ENCODE measurements around the gene MYO9A. TPM values are rescaled to one million over a fixed set of nuclear protein-coding genes. Genes with fewer than 3 reads are reported as not detected.

The MYO9A gene
- total RNA-seq, 2 donors from 2014 or later: 34.9 to 36.4 TPM

DNA sequence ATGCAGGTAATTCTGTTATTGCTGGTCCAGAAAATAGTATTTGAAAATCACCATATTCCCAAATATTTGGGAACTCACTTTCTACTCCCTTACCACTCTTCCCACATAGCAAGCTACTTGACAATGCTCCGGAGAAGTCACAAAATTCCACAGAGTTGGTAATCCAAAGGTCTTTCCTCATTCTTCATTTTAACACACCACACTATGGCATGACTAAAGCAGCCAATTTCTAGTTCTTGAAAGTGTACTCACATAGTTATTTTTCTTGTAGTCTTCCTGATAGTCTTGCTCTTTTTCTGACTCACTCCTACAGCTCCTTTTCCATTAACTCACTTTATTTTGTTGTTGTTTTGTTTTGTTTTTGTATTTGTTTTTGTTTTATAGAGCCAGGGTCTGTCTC is 67.2 kb downstream of the MYO9A start:
- Histone ChIP-seq H3K27ac (ENCODE audit: low read depth, low read length) (no peak overlapping the region), H3K4me1 (ENCODE audit: control insufficient read depth, insufficient read depth, low read length) (no peaks in the 10 kb centered on the region), H3K4me3 (ENCODE audit: low read length) (no peak overlapping the region), H3K9ac (ENCODE audit: extremely low read depth, low read length, poor library complexity, severe bottlenecking) (no peak overlapping the region), H3K27me3 (ENCODE audit: control insufficient read depth, insufficient read depth, low read length, poor library complexity, severe bottlenecking) (no peaks in the 10 kb centered on the region), H3K9me3 (ENCODE audit: control insufficient read depth, low read length) (no peaks in the 10 kb centered on the region), H3K36me3 (ENCODE audit: control insufficient read depth, insufficient read depth, low read length) (peaks cover 8% of the 10 kb centered on the region)
- Mint-ChIP-seq H3K27ac (no peak overlapping the region), H3K9me3 (peaks cover 15% of the 10 kb centered on the region), H3K36me3 (ENCODE audit: low read depth) (peaks cover 21% of the 10 kb centered on the region), H3K27me3 (ENCODE audit: insufficient read depth) (no peaks in the 10 kb centered on the region), H3K4me1 (peaks cover 4% of the 10 kb centered on the region), H3K4me3 (no peak overlapping the region)
- 82 to 100% methylated on average over 1 of the region's 1 CpG for WGBS, 2 experiments (ENCODE audit: insufficient coverage in 1 of 2, insufficient read length in 1 of 2)
- no peak for DNase-seq
- TF ChIP-seq, protein P1, sequence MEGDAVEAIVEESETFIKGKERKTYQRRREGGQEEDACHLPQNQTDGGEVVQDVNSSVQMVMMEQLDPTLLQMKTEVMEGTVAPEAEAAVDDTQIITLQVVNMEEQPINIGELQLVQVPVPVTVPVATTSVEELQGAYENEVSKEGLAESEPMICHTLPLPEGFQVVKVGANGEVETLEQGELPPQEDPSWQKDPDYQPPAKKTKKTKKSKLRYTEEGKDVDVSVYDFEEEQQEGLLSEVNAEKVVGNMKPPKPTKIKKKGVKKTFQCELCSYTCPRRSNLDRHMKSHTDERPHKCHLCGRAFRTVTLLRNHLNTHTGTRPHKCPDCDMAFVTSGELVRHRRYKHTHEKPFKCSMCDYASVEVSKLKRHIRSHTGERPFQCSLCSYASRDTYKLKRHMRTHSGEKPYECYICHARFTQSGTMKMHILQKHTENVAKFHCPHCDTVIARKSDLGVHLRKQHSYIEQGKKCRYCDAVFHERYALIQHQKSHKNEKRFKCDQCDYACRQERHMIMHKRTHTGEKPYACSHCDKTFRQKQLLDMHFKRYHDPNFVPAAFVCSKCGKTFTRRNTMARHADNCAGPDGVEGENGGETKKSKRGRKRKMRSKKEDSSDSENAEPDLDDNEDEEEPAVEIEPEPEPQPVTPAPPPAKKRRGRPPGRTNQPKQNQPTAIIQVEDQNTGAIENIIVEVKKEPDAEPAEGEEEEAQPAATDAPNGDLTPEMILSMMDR (conservative IDR thresholded peaks at IDR 0.05): no peak

DNA sequence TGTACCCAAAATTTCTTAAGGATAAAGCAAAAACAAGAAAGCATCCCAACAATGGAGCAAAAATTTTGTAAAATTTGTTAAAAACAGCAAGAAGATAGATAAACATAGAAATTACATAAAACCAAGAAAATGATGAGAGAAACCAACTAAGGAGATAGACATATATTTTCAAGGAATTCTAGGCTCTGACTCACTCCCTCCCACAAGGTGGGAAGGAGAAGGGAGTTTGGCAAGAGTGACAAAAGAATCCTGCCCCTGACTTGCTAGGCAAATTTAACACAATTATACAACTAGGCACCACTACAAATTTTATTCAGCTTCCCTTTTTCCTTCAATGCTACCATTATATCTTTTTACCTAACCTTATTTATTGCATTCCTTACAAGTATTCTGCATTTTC is 70.9 kb downstream of the MYO9A start:
- TF ChIP-seq, protein P1 (conservative IDR thresholded peaks at IDR 0.05): no peak
- no peak overlapping the region for H3K27ac ChIP-seq (ENCODE audit: low read depth, low read length)
- H3K9me3 Mint-ChIP-seq: peaks cover 2% of the 10 kb centered on the region
- H3K36me3 Mint-ChIP-seq (ENCODE audit: low read depth): peaks cover 14% of the 10 kb centered on the region
- H3K27me3 ChIP-seq (ENCODE audit: control insufficient read depth, insufficient read depth, low read length, poor library complexity, severe bottlenecking): no peaks in the 10 kb centered on the region
- no peaks in the 10 kb centered on the region for H3K9me3 ChIP-seq (ENCODE audit: control insufficient read depth, low read length)
- no peak overlapping the region for H3K27ac Mint-ChIP-seq
- H3K27me3 Mint-ChIP-seq (ENCODE audit: insufficient read depth): no peaks in the 10 kb centered on the region
- no peak overlapping the region for H3K4me3 Mint-ChIP-seq
- peaks cover 11% of the 10 kb centered on the region for H3K36me3 ChIP-seq (ENCODE audit: control insufficient read depth, insufficient read depth, low read length)
- no peaks in the 10 kb centered on the region for H3K4me1 ChIP-seq (ENCODE audit: control insufficient read depth, insufficient read depth, low read length)
- H3K9ac ChIP-seq (ENCODE audit: extremely low read depth, low read length, poor library complexity, severe bottlenecking): no peak overlapping the region
- H3K4me3 ChIP-seq (ENCODE audit: low read length): no peak overlapping the region
- DNase-seq: no peak
- peaks cover 4% of the 10 kb centered on the region for H3K4me1 Mint-ChIP-seq

DNA sequence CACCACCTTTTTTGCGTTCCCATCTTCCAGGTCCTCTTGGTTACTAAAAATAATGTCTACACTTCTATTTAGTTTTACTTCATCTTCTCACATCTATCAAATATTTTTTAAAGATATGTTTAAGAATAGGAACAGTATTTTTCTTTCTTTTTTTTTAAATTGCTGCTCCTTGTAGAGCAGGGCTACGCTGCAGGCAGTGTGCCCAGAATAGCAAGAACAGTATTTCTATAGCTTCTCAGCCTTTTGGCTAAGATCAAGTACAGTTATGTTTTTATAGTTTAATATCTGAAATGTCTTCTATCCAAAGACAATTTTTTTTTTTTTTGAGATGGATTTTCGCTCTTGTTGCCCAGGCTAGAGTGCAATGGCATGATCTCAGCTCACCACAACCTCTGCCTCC is 73.0 kb downstream of the MYO9A start:
- TF ChIP-seq, protein P1 (conservative IDR thresholded peaks at IDR 0.05): no peak
- DNase-seq: no peak
- Histone ChIP-seq H3K4me1 (ENCODE audit: control insufficient read depth, insufficient read depth, low read length) (no peaks in the 10 kb centered on the region), H3K9ac (ENCODE audit: extremely low read depth, low read length, poor library complexity, severe bottlenecking) (no peak overlapping the region), H3K4me3 (ENCODE audit: low read length) (no peak overlapping the region), H3K9me3 (ENCODE audit: control insufficient read depth, low read length) (no peaks in the 10 kb centered on the region), H3K27ac (ENCODE audit: low read depth, low read length) (no peak overlapping the region), H3K27me3 (ENCODE audit: control insufficient read depth, insufficient read depth, low read length, poor library complexity, severe bottlenecking) (no peaks in the 10 kb centered on the region), H3K36me3 (ENCODE audit: control insufficient read depth, insufficient read depth, low read length) (peaks cover 11% of the 10 kb centered on the region)
- 100% methylated on average over 2 of the region's 3 CpGs; no CpG with 5 or more reads in 1 of the 2 experiments for WGBS, 2 experiments (ENCODE audit: insufficient coverage in 1 of 2, insufficient read length in 1 of 2)
- H3K27ac Mint-ChIP-seq: no peak overlapping the region
- H3K4me1 Mint-ChIP-seq: peaks cover 3% of the 10 kb centered on the region
- no peaks in the 10 kb centered on the region for H3K9me3 Mint-ChIP-seq
- no peaks in the 10 kb centered on the region for H3K27me3 Mint-ChIP-seq (ENCODE audit: insufficient read depth)
- H3K36me3 Mint-ChIP-seq (ENCODE audit: low read depth): peaks cover 24% of the 10 kb centered on the region
- H3K4me3 Mint-ChIP-seq: no peak overlapping the region

Measured in endodermal cell (in vitro differentiated cells).